Measurements from ENCODE around the gene AKAP12. TPM values are rescaled to one million over a fixed set of nuclear protein-coding genes. Genes with fewer than 3 reads are reported as not detected.

The AKAP12 gene
- total and polyA plus RNA-seq, 2 experiments from 2014 or later: 90.1 to 137 TPM

DNA sequence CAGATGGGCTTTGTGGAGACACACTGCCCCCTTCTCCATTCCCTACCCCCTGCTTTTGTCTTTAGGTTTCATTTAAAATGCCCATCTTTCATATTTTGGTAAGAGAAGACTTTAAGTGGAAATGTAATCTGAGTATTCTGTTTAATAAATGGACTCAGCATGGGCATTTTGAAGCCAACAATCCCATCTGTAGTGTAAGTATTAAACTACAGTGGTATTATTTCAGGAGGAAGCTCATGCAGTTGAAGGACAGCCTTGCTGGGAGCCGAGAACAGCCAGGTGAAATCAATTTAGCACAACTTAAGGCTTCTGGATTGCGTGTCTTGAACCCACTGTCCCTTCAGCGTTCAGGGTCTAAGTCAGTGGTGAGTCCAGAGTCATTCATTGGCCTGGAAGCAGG is 63.5 kb downstream of the AKAP12 start (continued):
- TF ChIP-seq CREB1 (CRISPR knock-in tag; IDR thresholded peaks at IDR 0.05; ENCODE audit: low read depth) (no peak), EZH2phosphoT487 (IDR thresholded peaks at IDR 0.05; ENCODE audit: unreplicated experiment) (no peak), NANOG (IDR thresholded peaks at IDR 0.05; ENCODE audit: borderline replicate concordance) (no peak), ZNF114 (CRISPR knock-in tag; IDR thresholded peaks at IDR 0.05) (no peak)

DNA sequence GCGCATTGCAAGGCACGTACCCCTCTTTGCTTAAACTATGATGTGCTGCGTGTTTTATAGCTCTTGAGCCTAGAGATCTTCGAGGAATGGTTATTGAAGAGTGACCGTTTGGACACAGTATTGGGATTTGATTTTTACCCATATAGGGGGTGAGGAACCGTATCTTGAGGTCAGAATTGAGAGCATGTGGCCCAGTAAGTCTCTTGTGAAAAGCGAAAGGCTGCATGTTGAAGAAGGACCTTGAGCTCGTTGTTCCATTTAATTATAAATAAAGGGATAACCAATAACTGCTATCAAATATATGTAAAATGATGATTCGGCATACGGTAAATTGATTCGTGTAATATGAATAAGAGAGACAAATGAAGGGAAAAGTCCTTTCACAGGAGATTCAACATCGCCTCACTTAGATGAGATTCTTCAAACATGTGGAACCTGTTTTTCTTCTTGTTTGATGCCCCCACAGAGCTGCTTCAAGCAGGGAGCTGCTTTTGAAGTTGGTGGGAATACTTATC is 66.6 kb downstream of the AKAP12 start:
- H4K20me1 ChIP-seq (replicated peaks; ENCODE audit: insufficient read depth): peaks cover 5% of the 10 kb centered on the region
- Mint-ChIP-seq H3K4me3 (no peak overlapping the region), H3K4me1 (peaks cover 25% of the 10 kb centered on the region), H3K9me3 (no peaks in the 10 kb centered on the region), H3K27me3 (ENCODE audit: insufficient read depth, low read depth, poor library complexity) (peaks cover 5% of the 10 kb centered on the region), H3K27ac (no peak overlapping the region), H3K36me3 (ENCODE audit: low read depth) (peaks cover 3% of the 10 kb centered on the region; the same call in 1 of the 3 replicates)
- H3K4me3 ChIP-seq: no peak overlapping the region
- ATAC-seq (peak; percentile 35; the same call in 1 of the 3 replicates), DNase-seq (ENCODE audit: low spot score) (no peak)
- no peak overlapping the region for H2AFZ ChIP-seq
- no peaks in the 10 kb centered on the region for H3K27me3 ChIP-seq (ENCODE audit: insufficient read depth)
- H3K4me1 ChIP-seq (ENCODE audit: insufficient read depth): no peaks in the 10 kb centered on the region
- peaks cover 21% of the 10 kb centered on the region for H3K79me2 ChIP-seq (replicated peaks; ENCODE audit: insufficient read depth)
- TF ChIP-seq, protein P1, sequence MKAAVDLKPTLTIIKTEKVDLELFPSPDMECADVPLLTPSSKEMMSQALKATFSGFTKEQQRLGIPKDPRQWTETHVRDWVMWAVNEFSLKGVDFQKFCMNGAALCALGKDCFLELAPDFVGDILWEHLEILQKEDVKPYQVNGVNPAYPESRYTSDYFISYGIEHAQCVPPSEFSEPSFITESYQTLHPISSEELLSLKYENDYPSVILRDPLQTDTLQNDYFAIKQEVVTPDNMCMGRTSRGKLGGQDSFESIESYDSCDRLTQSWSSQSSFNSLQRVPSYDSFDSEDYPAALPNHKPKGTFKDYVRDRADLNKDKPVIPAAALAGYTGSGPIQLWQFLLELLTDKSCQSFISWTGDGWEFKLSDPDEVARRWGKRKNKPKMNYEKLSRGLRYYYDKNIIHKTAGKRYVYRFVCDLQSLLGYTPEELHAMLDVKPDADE (IDR thresholded peaks at IDR 0.05): no peak
- TF ChIP-seq, protein P2, sequence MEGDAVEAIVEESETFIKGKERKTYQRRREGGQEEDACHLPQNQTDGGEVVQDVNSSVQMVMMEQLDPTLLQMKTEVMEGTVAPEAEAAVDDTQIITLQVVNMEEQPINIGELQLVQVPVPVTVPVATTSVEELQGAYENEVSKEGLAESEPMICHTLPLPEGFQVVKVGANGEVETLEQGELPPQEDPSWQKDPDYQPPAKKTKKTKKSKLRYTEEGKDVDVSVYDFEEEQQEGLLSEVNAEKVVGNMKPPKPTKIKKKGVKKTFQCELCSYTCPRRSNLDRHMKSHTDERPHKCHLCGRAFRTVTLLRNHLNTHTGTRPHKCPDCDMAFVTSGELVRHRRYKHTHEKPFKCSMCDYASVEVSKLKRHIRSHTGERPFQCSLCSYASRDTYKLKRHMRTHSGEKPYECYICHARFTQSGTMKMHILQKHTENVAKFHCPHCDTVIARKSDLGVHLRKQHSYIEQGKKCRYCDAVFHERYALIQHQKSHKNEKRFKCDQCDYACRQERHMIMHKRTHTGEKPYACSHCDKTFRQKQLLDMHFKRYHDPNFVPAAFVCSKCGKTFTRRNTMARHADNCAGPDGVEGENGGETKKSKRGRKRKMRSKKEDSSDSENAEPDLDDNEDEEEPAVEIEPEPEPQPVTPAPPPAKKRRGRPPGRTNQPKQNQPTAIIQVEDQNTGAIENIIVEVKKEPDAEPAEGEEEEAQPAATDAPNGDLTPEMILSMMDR (conservative IDR thresholded peaks at IDR 0.05; ENCODE audit: low read depth in 2 of 2): no peak
- TF ChIP-seq JUNB (IDR thresholded peaks at IDR 0.05; ENCODE audit: unreplicated experiment) (no peak), EZH2phosphoT487 (IDR thresholded peaks at IDR 0.05; ENCODE audit: unreplicated experiment) (no peak), NANOG (IDR thresholded peaks at IDR 0.05; ENCODE audit: borderline replicate concordance) (no peak), CREB1 (CRISPR knock-in tag; IDR thresholded peaks at IDR 0.05; ENCODE audit: low read depth) (no peak), ZNF331 (CRISPR knock-in tag; IDR thresholded peaks at IDR 0.05; ENCODE audit: low read depth) (no peak)
- TF ChIP-seq, protein P3, sequence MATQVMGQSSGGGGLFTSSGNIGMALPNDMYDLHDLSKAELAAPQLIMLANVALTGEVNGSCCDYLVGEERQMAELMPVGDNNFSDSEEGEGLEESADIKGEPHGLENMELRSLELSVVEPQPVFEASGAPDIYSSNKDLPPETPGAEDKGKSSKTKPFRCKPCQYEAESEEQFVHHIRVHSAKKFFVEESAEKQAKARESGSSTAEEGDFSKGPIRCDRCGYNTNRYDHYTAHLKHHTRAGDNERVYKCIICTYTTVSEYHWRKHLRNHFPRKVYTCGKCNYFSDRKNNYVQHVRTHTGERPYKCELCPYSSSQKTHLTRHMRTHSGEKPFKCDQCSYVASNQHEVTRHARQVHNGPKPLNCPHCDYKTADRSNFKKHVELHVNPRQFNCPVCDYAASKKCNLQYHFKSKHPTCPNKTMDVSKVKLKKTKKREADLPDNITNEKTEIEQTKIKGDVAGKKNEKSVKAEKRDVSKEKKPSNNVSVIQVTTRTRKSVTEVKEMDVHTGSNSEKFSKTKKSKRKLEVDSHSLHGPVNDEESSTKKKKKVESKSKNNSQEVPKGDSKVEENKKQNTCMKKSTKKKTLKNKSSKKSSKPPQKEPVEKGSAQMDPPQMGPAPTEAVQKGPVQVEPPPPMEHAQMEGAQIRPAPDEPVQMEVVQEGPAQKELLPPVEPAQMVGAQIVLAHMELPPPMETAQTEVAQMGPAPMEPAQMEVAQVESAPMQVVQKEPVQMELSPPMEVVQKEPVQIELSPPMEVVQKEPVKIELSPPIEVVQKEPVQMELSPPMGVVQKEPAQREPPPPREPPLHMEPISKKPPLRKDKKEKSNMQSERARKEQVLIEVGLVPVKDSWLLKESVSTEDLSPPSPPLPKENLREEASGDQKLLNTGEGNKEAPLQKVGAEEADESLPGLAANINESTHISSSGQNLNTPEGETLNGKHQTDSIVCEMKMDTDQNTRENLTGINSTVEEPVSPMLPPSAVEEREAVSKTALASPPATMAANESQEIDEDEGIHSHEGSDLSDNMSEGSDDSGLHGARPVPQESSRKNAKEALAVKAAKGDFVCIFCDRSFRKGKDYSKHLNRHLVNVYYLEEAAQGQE (IDR thresholded peaks at IDR 0.05; ENCODE audit: unreplicated experiment): no peak
- no peak overlapping the region for H3K4me2 ChIP-seq
- H3F3A ChIP-seq (replicated peaks; ENCODE audit: low read depth): no peaks in the 10 kb centered on the region
- H3K27ac ChIP-seq (ENCODE audit: low read depth): no peak overlapping the region
- no peaks in the 10 kb centered on the region for H3K9me2 ChIP-seq (ENCODE audit: insufficient read depth)
- H3K36me3 ChIP-seq (ENCODE audit: insufficient read depth): no peaks in the 10 kb centered on the region

Data from GM23338 (cell line).